Raji (cell line): ENCODE results near the gene GAL3ST2.

Experiments used
- POLR2A ChIP-seq: IDR thresholded peaks from 2 replicates; pipeline ENCODE4 v1.6.1; 2011; ENCODE audit warnings: low read depth, low read length, control low read depth; ENCODE audit not compliant: insufficient read depth

GAL3ST2 gene

DNA sequence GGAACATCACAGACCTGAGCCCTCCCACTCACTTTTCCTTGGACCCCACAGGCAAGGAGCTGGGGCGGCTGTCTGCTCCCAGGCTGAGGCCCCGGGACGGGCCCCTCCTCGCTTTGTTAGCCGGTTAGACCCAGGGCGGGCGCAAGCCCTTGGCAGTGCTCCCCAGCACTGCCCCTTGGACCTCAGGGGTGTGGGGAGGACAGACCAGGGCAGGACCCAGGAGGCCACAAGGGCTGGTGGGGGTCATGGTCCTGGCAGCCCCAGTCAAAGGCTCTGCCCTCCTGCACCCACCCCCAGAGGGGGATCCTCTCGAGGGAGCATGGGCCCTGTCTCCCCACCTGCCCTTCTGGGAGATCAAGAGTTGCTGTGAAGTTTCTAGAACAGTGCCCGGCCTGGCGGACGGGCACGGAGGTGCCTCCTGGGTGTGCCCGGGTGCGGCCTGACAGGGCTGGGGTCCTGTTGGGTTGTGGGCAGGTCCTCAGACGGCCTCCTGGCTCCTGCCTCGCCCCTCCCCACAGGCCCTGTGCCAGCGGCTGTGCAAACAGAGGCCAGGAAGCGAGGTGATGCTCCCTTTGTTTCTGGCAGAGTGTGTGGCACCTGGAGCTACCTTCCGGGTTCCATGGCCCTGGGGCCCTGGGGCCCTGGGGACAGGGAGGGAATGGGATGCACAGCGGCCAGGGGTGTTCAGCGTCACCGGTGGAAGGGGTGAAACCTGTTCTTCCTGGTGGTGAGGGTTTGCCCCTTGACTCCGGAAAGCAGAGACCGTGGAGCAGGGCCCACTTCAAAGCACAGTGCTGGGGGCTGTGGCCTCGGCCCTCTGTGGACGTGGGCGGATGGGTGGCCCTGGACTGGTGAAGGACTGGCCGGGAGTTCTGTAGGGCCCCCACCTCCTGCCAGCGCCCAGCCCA, 2.9 kb upstream of the GAL3ST2 start:
- no peak for TF ChIP-seq POLR2A

GRCh38 chr2:241774419-241775222, 2.0 kb upstream of the GAL3ST2 start:
- no peak for TF ChIP-seq POLR2A

GRCh38 chr2:241775223-241776177, 1.1 kb upstream of the GAL3ST2 start:
- TF ChIP-seq POLR2A: no peak

DNA sequence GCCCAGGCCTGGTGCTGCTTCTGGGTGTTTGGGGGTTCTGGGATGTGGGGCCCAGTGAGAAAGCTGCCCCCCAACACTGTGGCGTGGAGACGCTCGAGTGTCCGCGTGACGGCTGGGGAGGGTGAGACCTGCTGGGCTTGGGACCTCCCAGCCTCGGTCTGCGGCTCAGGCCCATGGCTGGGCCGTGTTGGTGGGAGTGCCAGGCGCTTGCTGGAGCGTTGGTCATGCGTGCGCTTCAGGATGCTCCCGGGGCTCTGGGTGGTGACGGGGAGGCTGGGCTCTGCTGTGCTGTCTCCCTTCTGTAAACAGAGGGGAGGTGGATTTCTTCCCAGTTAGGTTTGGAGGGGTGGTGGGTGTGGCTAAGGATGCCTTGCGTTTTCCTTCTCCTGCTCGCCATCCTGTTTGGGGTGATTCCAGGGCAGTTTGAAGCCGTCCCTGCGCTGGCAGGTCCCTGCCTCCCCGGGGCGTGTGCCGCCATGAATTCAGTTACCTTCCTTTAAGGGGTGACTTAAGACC, 606 bp downstream of the GAL3ST2 start:
- TF ChIP-seq POLR2A: no peak

GRCh38 chr2:241777686-241778627, 1.3 kb downstream of the GAL3ST2 start:
- TF ChIP-seq POLR2A: no peak

- no peak for TF ChIP-seq POLR2A
These were observed 4.4 kb downstream of the GAL3ST2 start for GRCh38 chr2:241780939-241781569.

DNA sequence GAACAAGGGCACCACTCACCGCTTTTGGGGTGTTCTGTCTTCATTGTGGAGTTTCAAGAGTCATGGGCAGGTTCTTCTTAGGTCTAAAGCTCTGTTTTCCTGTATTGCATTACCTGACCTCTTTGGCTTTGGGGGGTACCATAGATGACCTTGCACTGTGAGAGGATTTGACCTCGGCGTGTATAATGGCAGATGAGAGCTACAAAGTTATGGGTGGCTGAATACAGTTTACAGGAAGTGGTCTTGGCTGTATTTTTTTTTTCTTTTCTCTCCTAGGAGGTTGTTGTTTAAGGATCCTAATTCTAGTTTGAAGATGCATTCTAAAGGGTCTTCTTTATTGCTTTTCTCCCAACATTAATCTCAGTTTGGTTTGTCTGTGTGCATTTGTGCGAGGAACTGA, 11.5 kb downstream of the GAL3ST2 start:
- no peak for TF ChIP-seq POLR2A

DNA sequence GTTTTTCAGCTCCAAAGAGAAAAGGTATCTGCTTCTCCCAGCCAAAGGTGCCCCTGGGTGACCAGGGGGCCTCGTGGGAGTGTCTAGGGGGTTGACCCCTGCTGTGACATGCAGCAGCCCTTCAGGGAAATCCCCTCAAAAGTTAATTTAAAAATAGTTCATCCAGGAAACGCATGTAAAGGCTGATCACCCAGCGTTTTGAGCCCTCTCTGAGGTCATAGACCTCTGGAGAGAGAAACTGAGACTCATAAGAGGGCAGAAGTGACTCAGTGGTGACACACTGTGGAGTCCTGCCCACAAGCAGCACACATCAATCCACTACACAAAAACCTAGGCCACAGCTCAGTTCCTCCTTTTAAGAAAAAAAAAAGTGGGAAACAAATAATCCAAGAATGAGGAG, 11.9 kb downstream of the GAL3ST2 start:
- no peak for TF ChIP-seq POLR2A

- TF ChIP-seq POLR2A: no peak
These were observed 16.8 kb downstream of the GAL3ST2 start for GRCh38 chr2:241793385-241793784.

- no peak for TF ChIP-seq POLR2A
These were observed 17.7 kb downstream of the GAL3ST2 start for GRCh38 chr2:241794250-241794823.

DNA sequence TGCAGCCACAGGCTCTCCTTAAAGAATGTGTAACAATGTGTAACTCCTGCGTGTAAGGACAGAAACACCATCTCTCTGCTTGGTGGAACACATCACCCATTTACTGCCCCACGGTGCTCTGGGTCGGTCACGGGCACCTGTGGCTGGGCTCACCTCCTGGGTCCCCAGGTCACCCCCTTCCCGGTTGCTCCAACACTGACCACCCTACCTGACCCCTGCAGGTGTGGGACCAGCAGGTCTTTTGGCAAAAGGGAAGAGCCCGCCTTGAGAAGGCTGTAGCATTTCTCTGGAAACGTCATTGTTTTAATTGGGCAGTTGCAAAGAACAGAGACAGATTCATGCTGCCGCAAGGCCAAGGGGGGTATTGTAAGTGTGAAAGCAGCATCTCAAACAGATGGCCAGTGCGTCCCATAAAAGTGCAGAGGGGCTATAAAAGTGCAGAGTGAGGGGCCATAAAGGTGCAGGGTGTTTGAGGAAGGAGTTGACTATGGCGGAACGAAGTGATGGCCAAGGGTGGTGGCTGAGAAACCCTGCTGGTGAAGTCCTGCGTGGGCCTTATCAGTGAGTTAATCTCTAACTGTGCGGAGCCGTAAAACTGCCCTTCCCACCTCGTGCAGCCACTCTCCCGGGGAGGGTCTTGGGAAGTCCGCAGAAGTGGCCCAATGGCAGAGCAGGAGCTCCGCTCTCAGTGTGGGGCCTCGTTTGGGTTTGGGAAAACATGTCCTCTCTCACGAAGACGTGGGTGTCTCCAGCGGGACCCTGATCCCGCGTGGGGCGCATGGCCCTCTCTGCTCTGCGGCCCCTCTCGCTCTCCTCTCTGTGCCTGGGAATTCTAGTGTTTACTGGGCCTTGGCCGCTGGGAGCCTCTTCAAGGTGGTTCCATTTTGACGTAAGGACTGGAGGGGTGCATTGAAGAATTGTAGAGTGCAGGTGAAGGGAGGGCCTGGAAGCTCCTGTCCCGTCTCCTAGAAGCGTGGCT, 18.7 kb downstream of the GAL3ST2 start:
- no peak for TF ChIP-seq POLR2A

GRCh38 chr2:241796209-241796608, 19.6 kb downstream of the GAL3ST2 start:
- TF ChIP-seq POLR2A: no peak
